KOPT-K1 (cell line): Measurements from ENCODE around the gene LBH.

Source experiments
- H3K27ac ChIP-seq: fragments of 200-600 bp; sonication (generic); 2 replicates; pipeline ENCODE4 v1.5.1; 2016; ENCODE audit warnings: antibody characterized with exemption, mild to moderate bottlenecking, low read depth, low read length; ENCODE audit not compliant: poor library complexity, severe bottlenecking
- H3K36me3 ChIP-seq: fragments of 200-600 bp; sonication (generic); 2 replicates; pipeline ENCODE4 v1.5.1; 2017; ENCODE audit warnings: antibody characterized with exemption, mild to moderate bottlenecking, low read length, moderate library complexity; ENCODE audit not compliant: insufficient read depth
- H3K9me3 ChIP-seq: fragments of 200-600 bp; sonication (generic); 2 replicates; pipeline ENCODE4 v1.5.1; 2017; ENCODE audit warnings: antibody characterized with exemption, low read length, mild to moderate bottlenecking; ENCODE audit not compliant: insufficient read depth, poor library complexity, severe bottlenecking

Gene LBH

DNA sequence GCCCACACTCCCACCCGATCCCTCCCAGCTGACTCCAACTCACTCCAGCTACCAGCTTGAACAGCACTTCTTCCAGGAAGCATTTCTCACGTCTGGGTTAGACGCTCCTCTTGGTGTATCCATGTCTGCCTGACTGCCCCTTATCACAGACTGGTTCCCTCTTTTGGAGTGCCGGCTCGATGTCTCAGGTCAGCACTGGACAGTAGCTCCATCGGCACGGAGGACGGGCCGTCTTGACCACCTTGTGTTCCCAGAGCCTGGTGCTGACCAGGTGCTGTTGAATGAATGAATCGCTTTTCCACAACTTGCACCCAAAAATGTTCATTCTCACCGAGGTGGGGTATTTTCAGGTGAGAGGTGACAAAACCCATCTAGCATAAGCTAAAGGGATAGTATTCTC lies 71.8 kb downstream of the LBH start:
- Histone ChIP-seq H3K36me3 (no peaks in the 10 kb centered on the region), H3K27ac (no peak overlapping the region), H3K9me3 (no peaks in the 10 kb centered on the region)

DNA sequence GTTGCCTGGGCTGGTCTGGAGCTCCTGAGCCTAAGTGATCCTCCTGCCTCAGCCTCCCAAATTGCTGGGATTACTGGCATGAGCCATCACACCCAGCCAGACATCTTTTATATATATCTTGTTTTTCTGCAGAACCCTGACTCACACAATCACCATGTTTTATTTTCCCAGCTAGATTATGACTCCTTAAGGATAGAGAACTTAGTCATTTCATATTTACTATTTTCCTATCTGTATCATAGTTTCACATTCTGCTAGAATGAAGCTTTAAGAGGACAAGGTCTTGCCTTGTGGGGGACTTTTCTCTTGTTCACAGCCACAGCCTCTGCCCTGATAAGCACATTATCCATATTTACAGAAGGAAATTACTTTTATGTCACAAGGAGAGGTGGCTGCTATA lies 73.9 kb downstream of the LBH start:
- Histone ChIP-seq H3K36me3 (no peaks in the 10 kb centered on the region), H3K27ac (no peak overlapping the region), H3K9me3 (no peaks in the 10 kb centered on the region)

DNA sequence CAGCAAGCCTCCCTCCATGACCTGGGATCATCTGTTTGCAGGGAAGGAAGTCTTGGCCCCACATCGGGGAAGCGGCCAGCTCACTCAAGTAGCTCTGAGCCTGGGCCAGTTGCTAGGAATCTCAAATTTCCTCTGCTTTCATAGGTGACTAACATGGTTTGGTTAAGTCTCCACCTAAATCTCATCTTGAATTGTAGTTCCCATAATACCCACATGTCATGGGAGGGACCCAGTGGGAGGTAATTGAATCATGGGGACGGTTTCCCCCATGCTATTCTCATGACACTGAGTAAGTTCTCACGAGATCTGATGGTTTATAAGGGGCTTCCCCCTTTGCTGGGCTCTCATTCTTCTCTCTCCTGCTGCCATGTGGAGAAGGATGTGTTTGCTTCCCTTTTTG lies 75.2 kb downstream of the LBH start:
- no peak overlapping the region for H3K27ac ChIP-seq
- no peaks in the 10 kb centered on the region for H3K9me3 ChIP-seq
- no peaks in the 10 kb centered on the region for H3K36me3 ChIP-seq

DNA sequence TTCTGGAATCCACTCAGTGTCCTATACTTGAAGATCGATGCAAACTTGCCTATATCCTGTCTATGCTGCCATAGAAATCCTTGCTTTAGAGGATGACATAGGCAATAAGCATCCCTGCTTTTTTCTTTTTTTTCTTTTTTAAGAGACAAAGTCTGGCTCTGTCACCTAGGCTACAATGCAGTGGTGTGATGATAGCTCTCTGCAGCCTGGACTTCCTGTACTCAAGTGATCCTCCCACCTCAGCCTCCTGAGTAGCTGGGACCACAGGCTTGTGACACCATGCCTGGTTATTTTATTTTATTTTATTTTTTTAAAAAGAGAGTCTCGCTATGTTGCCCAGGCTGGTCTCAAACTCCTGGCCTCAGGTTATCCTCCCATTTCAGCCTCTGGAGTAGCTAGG lies 76.9 kb downstream of the LBH start:
- Histone ChIP-seq H3K9me3 (no peaks in the 10 kb centered on the region), H3K36me3 (no peaks in the 10 kb centered on the region), H3K27ac (no peak overlapping the region)
